ENCODE measurements around the gene TJP2.

Gene TJP2

DNA sequence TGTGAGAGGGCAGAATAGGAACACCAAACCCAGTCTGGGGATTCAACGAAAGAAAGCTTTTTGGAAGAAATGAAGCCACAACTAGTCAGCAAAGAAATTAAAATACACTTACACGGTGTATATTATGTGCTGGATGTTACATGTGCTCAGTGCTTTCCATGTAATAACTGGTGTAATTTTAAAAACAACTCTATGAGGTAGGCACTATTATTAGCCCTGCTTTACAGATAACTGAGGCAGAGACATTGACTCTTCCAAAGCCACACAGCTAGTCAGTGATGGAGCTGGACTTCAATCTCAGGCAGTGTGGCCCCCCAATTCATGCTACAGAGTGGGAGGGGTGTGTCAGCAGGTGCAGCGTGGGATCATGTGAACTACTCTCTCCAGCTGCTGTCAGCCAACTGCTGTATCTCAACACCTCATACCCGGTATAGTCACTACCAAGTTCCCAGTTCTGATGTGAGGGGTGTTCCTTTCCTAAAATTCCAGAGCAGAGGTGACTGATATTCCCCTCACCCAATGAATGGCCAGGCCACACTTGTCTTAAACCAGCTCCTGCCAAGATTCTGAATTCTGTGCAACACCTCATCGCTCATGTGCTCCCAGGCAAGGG is 33.8 kb upstream of the TJP2 start:
- H3K9ac ChIP-seq (ENCODE audit: low read length), result no peak overlapping the region
- H3K27me3 ChIP-seq (ENCODE audit: low read depth, low read length), result no peaks in the 10 kb centered on the region
- TF ChIP-seq, protein P1, sequence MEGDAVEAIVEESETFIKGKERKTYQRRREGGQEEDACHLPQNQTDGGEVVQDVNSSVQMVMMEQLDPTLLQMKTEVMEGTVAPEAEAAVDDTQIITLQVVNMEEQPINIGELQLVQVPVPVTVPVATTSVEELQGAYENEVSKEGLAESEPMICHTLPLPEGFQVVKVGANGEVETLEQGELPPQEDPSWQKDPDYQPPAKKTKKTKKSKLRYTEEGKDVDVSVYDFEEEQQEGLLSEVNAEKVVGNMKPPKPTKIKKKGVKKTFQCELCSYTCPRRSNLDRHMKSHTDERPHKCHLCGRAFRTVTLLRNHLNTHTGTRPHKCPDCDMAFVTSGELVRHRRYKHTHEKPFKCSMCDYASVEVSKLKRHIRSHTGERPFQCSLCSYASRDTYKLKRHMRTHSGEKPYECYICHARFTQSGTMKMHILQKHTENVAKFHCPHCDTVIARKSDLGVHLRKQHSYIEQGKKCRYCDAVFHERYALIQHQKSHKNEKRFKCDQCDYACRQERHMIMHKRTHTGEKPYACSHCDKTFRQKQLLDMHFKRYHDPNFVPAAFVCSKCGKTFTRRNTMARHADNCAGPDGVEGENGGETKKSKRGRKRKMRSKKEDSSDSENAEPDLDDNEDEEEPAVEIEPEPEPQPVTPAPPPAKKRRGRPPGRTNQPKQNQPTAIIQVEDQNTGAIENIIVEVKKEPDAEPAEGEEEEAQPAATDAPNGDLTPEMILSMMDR (IDR thresholded peaks at IDR 0.05; ENCODE audit: low read depth, low read length), result no peak
- TF ChIP-seq EZH2phosphoT487 (IDR thresholded peaks at IDR 0.05; ENCODE audit: low read depth), result no peak
- H3K36me3 ChIP-seq (replicated peaks; ENCODE audit: low read depth, low read length), result no peaks in the 10 kb centered on the region
- H2AFZ ChIP-seq (ENCODE audit: low read depth, low read length), result no peak overlapping the region
- no peak overlapping the region for H3K4me2 ChIP-seq (ENCODE audit: low read length)
- no peaks in the 10 kb centered on the region for H3K79me2 ChIP-seq (ENCODE audit: low read length)
- no peak overlapping the region for H3K4me3 ChIP-seq (ENCODE audit: low read length)
- no peaks in the 10 kb centered on the region for H3K9me3 ChIP-seq (ENCODE audit: insufficient read depth, low read length)
- no peak overlapping the region for H3K27ac ChIP-seq (ENCODE audit: low read length)
- H4K20me1 ChIP-seq (ENCODE audit: insufficient read depth, low read length), result no peaks in the 10 kb centered on the region
- no peaks in the 10 kb centered on the region for H3K4me1 ChIP-seq (ENCODE audit: low read length)

DNA sequence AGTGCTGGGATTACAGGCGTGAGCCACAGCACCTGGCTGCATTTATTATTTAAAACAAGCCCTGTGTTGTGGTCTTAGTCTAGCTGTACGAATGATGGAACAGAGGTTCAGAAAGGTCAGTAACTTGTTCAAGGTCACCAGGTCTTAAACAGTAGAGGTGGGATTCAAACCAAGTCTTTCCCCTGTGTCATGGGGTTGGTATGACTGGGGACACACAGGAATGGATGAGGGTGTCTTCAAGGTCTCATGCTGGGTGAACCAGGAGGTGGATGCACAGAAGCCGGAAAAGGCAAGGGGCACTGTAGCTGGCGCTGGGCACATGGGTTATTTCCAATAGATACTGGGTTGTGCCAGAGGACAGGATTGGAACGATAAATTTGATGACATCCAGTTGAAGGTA is 32.2 kb upstream of the TJP2 start:
- no peaks in the 10 kb centered on the region for H4K20me1 ChIP-seq (ENCODE audit: insufficient read depth, low read length)
- H3K27ac ChIP-seq (ENCODE audit: low read length), result no peak overlapping the region
- H3K27me3 ChIP-seq (ENCODE audit: low read depth, low read length), result no peaks in the 10 kb centered on the region
- TF ChIP-seq EZH2phosphoT487 (IDR thresholded peaks at IDR 0.05; ENCODE audit: low read depth), result no peak
- TF ChIP-seq, protein P1 (IDR thresholded peaks at IDR 0.05; ENCODE audit: low read depth, low read length), result no peak
- no peaks in the 10 kb centered on the region for H3K4me1 ChIP-seq (ENCODE audit: low read length)
- H3K4me3 ChIP-seq (ENCODE audit: low read length), result no peak overlapping the region
- no peaks in the 10 kb centered on the region for H3K79me2 ChIP-seq (ENCODE audit: low read length)
- no peaks in the 10 kb centered on the region for H3K36me3 ChIP-seq (replicated peaks; ENCODE audit: low read depth, low read length)
- no peak overlapping the region for H2AFZ ChIP-seq (ENCODE audit: low read depth, low read length)
- H3K9me3 ChIP-seq (ENCODE audit: insufficient read depth, low read length), result no peaks in the 10 kb centered on the region
- H3K4me2 ChIP-seq (ENCODE audit: low read length), result no peak overlapping the region
- H3K9ac ChIP-seq (ENCODE audit: low read length), result no peak overlapping the region

DNA sequence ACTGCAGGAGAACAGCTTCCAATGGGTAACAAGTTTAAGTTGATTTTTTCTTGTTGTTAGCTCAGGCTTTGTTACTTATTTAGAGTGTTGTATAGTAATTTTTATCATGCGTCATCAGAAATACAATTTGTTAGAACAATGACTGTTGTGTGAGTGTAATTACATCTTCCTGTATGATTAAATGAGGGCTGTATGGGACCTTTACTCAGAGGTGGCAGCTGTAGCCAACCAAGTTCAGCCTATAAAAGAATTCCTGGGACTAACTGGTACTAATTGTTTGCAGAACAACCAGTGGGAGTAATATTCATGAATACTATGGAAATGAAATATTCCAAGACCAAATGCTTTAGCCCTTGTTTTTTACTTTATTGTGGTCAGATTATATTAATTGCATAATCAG is 30.8 kb upstream of the TJP2 start:
- H3K9ac ChIP-seq (ENCODE audit: low read length), result no peak overlapping the region
- no peak overlapping the region for H3K4me2 ChIP-seq (ENCODE audit: low read length)
- H3K27ac ChIP-seq (ENCODE audit: low read length), result no peak overlapping the region
- no peaks in the 10 kb centered on the region for H3K9me3 ChIP-seq (ENCODE audit: insufficient read depth, low read length)
- H3K4me1 ChIP-seq (ENCODE audit: low read length), result no peaks in the 10 kb centered on the region
- H3K79me2 ChIP-seq (ENCODE audit: low read length), result no peaks in the 10 kb centered on the region
- no peak overlapping the region for H2AFZ ChIP-seq (ENCODE audit: low read depth, low read length)
- H3K4me3 ChIP-seq (ENCODE audit: low read length), result no peak overlapping the region
- no peaks in the 10 kb centered on the region for H3K27me3 ChIP-seq (ENCODE audit: low read depth, low read length)
- H4K20me1 ChIP-seq (ENCODE audit: insufficient read depth, low read length), result no peaks in the 10 kb centered on the region
- TF ChIP-seq EZH2phosphoT487 (IDR thresholded peaks at IDR 0.05; ENCODE audit: low read depth), result no peak
- TF ChIP-seq, protein P1 (IDR thresholded peaks at IDR 0.05; ENCODE audit: low read depth, low read length), result no peak
- H3K36me3 ChIP-seq (replicated peaks; ENCODE audit: low read depth, low read length), result no peaks in the 10 kb centered on the region

DNA sequence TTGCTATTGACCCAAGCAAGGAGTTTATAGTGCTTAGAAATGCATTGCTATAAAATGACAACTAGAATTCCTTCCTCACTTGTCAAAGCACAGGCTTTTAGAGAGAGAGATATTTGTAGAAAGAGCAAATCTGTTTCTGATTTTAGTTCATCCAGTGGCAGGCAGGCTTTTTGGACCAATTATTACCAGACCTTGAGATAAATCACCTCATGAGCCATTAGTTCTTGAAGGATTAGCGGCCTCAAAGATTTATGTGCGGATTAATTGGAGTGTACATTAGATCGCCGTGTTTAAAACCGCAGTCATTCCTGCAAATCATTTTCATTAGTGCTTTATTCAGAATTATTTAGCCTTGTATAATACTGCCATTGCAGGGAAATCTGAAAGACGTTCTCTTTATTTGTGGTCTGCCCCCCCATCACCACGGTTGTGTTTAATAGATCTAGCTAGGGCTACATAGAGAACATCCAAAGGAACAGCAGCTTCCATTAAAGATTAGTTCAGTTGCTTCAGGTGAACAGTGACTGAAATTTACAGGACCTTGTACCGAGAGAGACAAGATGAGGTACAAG is 28.8 kb upstream of the TJP2 start:
- Histone ChIP-seq H3K4me3 (ENCODE audit: low read length) (no peak overlapping the region), H3K79me2 (ENCODE audit: low read length) (no peaks in the 10 kb centered on the region), H3K36me3 (replicated peaks; ENCODE audit: low read depth, low read length) (no peaks in the 10 kb centered on the region), H4K20me1 (ENCODE audit: insufficient read depth, low read length) (no peaks in the 10 kb centered on the region), H3K27ac (ENCODE audit: low read length) (no peak overlapping the region), H3K9ac (ENCODE audit: low read length) (no peak overlapping the region), H3K4me1 (ENCODE audit: low read length) (no peaks in the 10 kb centered on the region), H2AFZ (ENCODE audit: low read depth, low read length) (no peak overlapping the region), H3K9me3 (ENCODE audit: insufficient read depth, low read length) (no peaks in the 10 kb centered on the region), H3K27me3 (ENCODE audit: low read depth, low read length) (no peaks in the 10 kb centered on the region), H3K4me2 (ENCODE audit: low read length) (no peak overlapping the region)
- TF ChIP-seq, protein P1 (IDR thresholded peaks at IDR 0.05; ENCODE audit: low read depth, low read length), result no peak
- TF ChIP-seq EZH2phosphoT487 (IDR thresholded peaks at IDR 0.05; ENCODE audit: low read depth), result no peak
